HG02610 (cell line): Measurements from ENCODE around the gene DLL3.
A peak's percentile ranks its signal among the peaks of the same experiment; 100 is the strongest.

Source experiments
- ATAC-seq: cut with Tn5 transposase; IDR thresholded peaks from one replicate; pipeline ENCODE4 v1.9.1; 2021; ENCODE audit warnings: mild to moderate bottlenecking, moderate library complexity; ENCODE audit not compliant: unreplicated experiment

Gene DLL3

DNA sequence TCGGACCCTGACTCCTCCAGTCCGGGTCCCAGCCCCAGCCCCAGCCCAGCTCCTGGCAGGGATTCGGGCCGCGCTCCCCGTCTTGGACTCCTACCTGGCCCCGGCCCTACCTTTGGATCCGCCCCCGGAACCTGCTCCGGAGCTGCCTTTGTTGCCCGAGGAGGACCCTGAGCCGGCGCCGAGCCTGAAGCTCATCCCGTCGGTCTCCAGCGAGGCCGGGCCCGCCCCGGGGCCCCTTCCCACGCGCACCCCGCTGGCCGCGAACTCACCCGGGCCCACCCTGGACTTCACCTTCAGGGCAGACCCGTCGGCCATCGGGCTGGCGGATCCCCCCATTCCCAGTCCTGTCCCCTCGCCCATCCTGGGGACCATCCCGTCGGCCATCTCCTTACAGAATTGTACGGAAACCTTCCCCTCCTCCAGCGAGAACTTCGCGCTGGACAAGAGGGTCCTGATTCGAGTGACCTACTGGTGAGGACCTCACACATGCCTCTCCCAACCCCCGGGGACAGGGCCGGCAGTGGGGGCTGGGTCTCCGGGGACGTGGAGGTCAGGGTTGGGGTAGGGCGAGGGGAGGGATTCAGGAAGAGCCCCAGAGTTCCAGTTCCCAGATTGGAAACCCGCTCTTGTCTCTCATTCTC is 16.9 kb downstream of the DLL3 start:
- ATAC-seq, result no peak

DNA sequence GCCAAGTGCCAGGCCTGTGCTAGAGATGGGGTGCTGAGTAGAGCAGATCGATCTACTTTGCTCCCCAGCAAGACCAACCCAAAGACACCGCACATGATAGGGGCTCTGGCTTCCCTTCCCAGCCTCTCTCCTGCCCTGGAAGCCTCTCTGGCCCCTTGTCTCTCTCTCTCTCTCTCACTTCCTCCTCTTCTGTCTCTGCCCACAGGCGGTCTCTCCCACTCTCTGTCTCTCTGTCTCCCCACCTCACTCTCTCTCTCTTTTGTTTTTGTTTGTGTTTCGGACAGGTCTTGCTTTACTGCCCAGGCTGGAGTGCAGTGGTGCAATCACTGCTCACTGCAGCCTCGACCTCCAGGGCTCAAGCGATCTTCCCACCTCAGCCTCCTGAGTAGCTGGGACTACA is 17.5 kb downstream of the DLL3 start:
- ATAC-seq, result no peak

DNA sequence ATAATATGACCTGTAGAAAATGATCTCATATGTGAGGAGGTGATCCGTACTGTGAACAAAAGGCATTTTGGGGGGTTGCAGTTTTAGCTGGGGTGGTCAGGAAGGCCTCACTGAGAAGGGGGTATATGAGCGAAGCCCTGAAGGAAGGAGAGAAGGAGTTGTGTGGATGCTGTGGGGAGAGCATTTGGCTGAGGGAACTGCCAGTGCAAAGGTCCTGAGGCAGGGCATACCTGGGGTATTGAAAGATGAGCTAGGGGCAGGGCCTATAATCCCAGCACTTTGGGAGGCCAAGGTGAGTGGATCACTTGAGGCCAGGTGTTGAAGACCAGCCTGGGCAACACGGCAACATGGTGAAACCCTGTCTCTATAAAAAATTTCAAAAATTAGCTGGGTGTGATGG is 18.7 kb downstream of the DLL3 start:
- ATAC-seq, result no peak

DNA sequence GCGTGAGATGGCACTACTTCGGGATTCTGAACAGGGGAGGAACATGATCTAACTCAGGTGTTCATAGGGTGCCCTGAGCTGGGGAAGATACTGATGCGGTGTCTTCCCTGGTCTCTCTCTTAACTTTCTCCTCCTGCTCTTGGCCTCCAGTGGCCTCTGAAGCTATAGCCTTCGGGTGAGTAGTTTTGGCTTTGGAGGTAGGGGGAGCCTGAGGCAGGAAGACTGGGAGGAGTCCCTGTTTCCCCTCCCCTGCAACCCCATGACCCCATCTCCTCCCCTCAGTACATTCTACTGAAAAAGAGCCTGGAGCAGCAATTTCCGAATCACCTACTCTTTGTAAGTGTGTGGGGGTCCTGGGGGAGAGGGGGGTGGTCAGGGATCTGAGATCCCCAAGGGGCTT is 19.7 kb downstream of the DLL3 start:
- no peak for ATAC-seq

DNA sequence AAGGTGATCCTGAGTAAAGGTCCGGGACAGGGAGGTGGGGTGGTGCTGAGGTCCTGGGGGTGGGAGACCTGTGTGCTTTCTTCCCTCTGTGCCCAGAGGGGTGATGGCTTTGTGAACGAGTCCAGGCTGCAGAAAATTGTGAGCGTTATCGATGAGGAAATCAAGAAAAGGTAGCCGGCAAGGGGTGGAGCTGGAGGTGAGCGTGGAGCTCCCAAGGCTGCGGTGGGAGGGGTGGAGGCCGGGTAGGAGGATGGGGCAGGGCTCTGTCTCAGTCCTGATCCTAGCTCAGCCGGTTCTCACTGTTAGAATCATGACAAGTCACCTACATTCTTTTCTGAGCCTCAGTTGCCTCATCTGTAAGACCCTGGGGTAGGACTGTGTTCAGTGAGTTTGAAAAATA is 20.2 kb downstream of the DLL3 start:
- ATAC-seq, result no peak

DNA sequence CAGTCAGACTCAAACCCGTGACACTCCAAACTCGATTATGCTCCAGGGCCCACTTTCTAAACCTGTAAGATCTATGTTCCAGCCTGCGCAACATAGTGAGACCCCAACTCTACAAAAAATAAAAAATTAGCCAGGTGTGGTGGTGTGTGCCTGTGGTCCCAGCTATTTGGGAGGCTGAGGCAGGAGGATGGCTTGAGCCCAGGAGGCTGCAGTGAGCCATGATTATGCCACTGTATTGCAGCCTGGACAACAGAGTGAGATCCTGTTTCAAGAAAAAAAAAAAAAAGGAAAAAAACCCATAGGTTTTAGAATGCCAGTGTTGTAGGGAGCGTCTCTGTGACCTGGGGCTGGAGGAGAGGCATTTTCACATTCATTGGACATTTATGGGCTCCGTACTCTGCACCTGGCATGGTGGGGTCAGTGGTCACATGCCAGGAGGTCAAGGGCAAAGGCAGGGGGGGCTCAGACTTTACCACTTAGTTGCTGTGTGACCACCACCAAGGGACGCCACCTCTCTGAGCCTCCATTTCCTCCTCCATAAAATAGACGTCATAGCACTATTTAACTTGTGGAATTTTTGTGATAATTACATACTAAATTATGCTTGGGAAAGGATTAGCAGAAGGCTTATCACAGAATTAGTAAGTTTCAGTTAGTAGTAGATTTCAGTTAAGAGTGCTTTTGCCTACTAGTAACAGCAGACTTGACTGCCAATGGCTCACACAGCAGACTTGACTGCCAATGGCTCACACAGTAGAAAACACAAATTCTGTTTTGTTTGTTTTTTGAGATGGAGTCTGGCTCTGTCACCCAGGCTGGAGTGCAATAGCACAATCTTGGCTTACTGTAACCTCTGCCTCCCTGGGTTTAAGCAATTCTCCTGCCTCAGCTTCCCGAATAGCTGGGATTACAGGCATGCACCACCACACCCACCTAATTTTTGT is 22.1 kb downstream of the DLL3 start:
- ATAC-seq, result no peak

DNA sequence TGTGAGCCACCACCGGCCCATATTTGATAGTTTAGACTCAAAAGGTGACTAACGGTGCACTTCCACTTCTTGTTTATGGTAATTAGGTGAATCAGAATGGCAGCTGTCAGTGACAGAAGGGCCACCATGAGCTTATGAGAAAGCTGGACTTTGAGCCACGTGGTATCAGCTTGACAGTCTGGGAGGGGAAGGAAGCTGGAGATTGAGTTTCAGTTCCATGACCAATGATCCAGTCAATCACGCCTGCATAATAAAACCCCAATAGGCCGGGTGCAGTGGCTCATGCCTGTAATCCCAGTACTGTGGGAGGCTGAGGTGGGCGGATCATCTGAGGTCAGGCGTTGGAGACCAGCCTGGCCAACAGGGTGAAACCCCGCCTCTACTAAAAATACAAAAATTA is 25.7 kb downstream of the DLL3 start:
- ATAC-seq, result no peak

DNA sequence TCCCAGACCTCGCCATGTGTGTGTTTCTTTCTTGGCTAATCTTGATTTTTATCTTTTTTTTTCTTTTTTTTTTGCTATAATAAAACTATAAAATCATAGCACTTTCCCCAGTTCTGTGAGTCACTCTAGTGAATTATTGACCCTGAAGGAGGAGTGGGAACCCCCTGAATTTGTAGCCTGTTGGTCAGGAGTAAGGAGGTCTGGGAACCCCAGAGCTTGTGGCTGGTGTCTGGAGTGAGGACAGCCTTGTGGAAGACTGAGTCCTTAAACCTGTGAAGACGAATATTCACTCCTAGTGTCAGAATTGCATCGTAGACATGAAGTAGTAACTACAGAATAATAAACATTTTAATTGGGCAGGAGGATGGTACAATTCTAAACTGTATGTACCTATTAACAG is 26.5 kb downstream of the DLL3 start:
- no peak for ATAC-seq

DNA sequence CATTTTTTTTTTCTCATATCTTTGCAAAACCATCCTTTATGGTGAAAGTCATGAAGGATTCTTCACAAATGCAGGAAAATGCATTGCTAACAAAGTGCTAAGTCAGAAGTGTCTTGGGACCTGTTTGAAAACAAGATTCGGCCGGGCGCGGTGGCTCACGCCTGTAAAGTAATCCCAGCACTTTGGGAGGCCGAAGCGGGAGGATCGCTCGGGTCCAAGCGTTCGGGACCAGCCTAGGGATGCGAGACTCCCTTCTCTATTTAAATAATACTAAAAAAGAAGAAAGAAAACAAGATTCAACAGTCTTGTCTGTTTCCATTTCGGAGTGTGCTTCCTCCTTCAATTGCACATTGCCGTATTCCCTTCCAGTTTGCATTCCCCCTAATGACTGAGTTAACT is 33.1 kb downstream of the DLL3 start:
- ATAC-seq, result no peak

DNA sequence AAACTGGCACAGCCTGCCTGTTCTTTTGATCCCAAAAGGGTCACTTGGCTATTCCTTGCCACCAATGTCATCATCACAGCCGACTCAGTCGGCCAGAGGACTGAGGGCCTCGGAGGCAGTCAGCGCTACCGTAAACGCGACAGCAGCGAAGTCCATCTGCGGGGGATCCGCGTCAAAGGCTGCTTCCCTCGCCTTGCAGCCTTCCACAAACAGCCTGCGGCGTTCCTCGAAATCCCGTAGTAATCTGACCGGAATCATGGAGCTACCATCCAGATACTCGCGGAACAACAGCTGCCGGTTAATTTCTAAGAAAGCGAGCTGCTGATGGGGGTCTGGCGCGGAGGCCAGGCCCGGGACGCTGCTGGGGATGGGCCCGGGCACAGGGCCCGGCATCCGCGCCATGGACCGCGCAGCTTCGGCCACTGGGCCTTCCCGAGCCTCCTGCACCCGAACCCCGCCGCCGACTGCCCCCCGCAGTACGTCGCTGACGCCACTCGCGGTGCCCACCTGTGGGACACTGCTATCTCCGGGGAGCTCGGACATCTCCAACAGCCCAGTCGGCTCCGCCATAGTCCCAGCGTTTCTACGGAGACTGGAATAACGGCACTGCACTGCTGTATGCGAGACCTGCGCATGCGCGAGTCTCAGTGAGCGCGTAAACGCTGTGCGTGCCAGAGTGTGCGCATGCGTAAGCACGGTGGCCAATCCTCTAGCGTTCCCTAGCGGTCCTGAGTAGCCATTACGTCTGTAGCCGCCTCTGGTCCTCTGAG is 33.7 kb downstream of the DLL3 start, which contains the start of gene EID2B:
Gene EID2B (minus strand): TSS at position 620 of the 770 bp plus-strand sequence. CDS start 50 bp downstream, at position 570.
- ATAC-seq, result peak; percentile 79

DNA sequence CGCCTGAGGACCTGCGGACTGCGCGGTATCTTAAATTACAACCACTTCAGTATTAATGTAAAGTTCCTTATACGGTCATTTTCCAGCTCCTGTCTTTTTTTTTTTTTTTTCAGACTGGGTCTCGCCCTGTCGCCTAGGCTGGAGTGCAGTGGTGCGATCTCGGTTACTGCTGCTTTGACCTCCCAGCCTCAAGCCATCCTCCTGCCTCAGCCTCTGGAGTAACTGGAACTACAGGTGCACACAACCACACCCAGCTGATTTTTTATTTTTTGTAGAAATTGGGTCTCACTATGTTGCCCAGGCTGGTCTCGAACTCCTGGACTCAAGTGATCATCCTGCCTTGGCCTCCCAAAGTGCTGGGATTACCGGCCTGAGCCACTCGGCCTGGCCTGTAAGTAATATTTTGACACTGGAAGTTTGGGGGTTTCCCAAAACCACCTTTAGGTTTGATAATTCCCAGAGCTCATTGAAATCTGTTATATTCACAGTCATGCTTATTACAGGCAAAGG is 34.3 kb downstream of the DLL3 start:
- ATAC-seq, result no peak

DNA sequence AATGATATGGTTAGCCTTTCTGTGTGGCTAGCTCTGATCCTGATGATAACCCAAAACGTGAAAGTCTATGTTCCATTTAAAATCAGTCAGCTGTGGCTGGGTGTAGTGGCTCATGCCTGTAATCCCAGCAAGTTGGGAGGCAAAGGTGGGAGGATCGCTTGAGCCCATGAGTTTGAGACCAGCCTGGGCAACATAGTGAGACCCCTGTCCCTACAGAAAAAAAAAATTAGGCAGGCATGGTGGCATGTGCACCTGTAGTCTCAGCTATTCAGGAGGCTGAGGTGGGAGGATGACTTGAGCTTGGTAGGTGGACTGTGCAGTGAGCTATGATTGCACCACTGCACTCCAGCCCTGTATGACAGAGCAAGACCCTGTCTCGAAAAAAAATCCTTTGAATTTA is 35.0 kb downstream of the DLL3 start:
- no peak for ATAC-seq

DNA sequence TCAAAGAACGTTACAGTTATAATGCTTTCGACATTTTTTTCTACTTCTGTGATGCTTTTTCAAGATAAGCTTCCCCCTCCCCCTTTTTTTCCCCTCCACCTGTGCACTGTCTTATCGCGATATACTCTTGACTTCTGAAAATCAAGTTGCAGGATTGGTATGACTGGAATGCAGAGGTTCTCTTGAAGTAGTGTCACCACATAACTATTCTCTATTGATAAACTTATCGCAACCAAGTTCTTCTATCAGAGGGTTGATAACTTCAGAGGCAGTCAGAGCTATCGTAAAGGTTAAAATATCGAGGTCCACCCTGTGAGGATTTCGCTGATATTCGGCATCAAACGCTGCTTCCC is 40.4 kb downstream of the DLL3 start:
- ATAC-seq, result no peak

DNA sequence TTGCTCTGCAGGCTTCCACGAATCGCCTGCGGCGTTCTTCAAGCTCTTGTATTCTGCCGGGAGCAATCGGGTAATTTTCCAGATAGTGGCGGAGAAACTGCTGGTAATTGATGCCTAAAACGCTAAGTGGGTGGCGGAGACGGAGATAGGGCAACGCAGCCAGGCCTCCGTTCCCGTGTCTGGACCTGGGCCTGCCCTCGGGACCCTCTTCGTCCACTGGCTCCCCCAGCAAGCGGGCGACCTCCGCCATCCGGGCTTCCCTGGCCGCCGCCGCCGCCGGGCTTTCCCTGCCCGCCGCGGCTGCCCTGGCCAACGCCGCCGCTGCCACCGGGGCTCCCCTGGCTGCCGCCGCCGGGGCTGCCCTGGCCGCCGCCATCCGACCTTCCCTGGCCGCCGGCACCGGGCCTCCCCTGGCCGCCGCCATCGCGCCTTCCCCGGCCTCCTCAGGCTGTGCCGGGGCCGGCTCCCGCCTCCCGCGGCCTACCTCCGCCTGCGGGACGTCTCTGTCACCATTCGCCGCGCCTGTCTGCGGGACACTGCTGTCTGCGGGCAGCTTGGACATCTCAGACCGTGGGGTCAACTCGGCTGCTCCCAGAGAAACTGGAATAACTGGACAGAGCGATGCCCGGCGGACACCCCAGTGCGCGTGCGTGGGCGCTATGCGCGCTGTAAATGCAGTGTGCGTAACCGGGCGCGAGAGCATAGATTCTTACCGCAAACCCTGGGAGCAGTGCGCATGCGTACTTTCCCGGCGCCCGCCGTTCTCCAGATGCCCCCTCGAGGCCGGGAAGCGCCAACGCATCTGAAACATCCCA is 41.0 kb downstream of the DLL3 start, which contains the start of gene EID2:
Gene EID2 (minus strand): TSS at position 644 of the 815 bp plus-strand sequence. CDS start 82 bp downstream, at position 562.
- ATAC-seq, result peak; percentile 73

DNA sequence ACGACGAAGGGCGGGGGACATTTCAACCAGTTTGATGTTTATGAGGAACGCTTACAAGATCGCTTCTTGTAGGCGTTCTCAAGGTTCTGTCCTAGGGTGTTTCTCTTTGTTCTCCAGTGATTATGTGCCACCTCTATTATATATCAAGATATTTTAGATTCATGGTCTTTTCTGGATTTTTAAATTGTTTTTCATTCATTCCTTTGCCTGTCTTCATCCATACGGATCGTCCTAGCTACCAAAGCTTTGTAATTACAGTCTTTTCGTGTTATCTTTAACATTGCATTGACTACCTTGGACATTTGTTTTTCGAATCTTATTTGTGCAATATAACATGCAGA is 41.6 kb downstream of the DLL3 start:
- no peak for ATAC-seq

DNA sequence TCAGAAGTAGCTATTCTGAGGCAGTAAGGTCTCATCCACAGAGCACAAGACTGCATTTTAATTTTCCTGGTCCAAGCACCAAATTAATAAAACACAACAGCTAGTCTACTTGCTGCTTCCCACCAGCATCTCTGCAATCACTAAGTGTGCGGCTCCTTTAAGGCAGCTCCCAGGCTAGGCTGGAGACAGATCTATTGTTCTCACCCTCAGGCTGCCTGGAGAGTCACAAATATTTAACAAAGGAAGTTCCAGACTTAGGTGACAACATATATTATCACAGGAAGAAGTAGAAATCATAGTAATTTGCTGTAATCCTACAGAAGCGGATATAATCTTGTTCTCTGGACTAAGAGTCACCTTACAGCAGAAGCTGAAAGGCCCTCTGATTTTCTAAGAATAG is 43.5 kb downstream of the DLL3 start:
- no peak for ATAC-seq

DNA sequence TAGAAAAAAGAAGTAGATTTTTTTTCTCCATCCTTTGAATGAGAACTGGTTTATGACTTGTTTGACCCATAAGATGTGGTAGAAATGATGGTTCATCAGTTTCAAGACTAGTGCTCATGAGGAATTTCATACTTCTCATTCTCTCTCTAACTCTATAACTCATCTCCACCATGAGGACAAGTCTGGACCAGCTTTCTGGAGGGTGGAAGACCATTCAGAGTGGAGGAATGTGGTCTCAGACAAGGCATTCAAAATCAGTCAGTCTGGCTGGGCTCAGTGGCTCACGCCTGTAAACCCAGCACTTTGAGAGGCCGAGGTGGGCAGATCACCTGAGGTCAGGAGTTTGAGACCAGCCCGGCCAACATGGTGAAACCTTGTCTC is 44.7 kb downstream of the DLL3 start:
- ATAC-seq, result no peak

DNA sequence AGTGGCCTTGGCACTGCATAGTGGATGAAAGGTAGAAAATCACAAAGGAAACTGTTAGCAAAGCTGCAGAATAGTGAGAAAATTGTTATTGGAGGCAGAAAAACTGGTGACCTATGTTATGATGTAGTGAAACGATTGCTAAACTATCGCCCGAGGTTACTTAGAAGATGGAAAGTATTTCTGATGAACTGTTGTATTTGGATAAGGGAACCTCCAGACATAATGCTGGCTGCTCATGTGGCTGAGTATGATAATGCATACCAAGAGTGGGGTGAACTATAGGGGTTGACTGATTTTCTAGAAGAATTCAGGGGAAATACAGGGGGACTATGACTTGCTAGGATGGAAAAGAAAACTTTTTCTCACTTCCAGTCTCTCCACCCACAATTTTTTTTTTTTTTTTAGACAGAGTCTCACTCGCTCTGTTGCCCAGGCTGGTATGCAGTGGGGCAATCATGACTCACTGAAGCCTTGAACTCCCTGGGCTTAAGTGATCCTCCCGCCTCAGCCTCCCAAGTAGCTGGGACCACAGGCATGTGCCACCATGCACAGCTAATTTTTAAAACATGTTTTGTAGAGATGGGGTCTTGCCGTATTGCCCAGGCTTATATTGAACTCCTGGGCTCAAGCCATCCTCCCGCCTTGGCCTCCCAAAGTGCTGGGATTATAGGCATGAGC is 45.6 kb downstream of the DLL3 start:
- ATAC-seq, result no peak

DNA sequence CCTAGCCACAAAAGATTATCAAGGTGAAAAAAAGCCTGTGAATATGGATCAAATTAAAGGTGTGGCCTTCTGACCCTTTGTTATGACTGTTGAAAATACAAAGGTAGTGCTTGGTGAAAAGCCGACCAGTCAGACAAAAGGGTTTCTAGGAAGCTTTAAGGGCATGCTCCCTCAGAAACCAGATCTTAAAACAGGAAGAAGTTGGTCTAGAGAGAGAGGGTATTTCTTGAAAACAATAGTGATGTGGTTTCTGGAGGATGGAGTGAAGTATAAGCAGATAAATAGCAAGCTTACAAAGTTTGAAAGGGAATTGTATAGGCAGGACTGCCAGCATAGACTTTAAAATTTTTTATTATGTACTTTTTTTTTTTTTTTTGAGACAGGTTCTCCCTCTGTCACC is 46.2 kb downstream of the DLL3 start:
- ATAC-seq, result no peak

DNA sequence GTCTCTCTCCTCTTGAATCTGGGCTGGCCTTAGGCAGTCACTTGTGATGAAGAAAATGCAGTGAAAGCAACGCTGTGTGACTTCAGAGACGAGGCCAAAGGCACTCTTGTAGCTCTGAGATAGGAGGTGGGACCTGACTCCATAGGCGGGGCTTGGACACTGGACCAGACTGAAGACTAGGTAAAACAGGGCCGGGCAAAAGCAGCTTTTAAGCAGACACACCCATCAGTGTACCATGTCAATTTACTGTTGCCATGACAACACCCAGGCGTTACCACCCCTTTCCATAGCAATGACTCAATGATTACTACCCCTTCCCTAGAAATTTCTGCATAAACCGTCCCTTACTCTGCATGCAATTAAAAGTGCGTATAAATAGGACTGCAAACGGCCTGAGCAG is 47.9 kb downstream of the DLL3 start:
- no peak for ATAC-seq
